ENCODE results near the gene YTHDF2.
A peak's percentile ranks its signal among the peaks of the same experiment; 100 is the strongest.
"Not testable (repeated sequence)": the region's sequence is repeated elsewhere in the genome, so short reads cannot be mapped to it uniquely, and the experiment has no call there.

Gene YTHDF2

DNA sequence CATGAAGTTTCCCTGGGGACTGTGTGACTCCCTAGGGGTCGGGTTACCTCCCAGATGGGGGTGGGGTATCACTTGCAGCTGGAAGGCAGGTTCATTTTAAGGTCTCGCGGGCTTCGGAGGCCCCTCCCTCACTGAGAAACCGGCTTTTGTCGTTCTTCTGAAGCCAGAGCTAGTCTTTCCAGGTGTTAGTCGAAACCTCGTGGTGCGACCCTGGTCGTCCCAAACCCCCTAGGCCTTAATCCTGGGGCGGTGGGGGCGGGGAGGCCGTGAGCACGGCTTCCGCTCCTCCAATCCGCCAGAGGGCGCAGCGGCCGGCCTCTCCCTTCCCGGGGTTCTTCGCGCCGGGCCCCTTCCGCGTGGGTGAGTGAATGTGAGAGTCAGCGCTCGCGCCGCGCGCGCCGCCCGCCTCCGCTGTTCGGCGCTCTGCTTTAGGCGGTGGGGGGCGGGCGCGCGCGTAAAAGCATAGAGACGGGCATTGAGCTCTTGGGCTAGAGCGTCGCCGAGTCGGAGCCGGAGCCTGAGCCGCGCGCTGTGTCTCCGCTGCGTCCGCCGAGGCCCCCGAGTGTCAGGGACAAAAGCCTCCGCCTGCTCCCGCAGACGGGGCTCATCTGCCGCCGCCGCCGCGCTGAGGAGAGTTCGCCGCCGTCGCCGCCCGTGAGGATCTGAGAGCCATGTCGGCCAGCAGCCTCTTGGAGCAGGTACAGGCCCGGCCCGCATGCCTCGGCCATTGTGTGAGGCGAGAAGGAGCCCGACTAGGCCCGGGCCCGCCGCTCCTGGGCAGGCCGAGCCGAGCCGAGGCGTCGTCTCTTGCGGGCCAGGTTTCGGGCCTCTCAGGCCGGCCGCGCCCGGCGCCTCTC, at the start of gene YTHDF2:
Gene YTHDF2, plus strand, starts transcription at position 491 of the 857 bp plus-strand sequence. Its CDS starts 181 bp downstream, at position 672.
- Histone ChIP-seq H3K4me1 (ENCODE audit: control insufficient read depth, insufficient read depth, low read length) (peaks cover 10% of the 10 kb centered on the region), H3K36me3 (ENCODE audit: control insufficient read depth, insufficient read depth, low read length) (peaks cover 9% of the 10 kb centered on the region), H3K27me3 (ENCODE audit: control insufficient read depth, insufficient read depth, low read length) (no peaks in the 10 kb centered on the region), H3K27ac (ENCODE audit: low read depth, low read length) (peak within 1 kb of the TSS; percentile 96), H3K9ac (ENCODE audit: low read length) (peak within 1 kb of the TSS; percentile 82), H3K4me3 (ENCODE audit: low read length) (peak within 1 kb of the TSS; percentile 95)

DNA sequence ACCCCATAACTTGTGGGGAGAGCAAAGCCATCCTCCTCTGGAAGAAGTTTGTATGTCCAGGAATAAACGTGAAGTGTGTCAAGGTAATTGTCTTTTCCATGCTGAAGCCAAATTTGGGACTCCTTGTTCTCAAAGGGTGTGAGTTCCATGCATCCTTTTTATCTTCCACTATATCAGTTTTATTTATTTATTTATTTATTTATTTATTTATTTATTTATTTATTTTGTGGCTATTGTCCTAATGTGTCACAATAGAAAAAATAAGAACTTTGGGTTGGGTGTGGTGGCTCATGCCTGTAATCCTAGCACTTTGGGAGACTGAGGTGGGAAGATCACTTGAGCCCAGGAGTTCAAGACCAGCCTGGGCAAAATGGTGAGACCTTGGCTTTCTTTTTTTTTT, 45.1 kb upstream of the YTHDF2 start:
- H3K9ac ChIP-seq (ENCODE audit: low read length); H3K27ac ChIP-seq (ENCODE audit: low read depth, low read length); H3K4me1 ChIP-seq (ENCODE audit: control insufficient read depth, insufficient read depth, low read length); H3K27me3 ChIP-seq (ENCODE audit: control insufficient read depth, insufficient read depth, low read length); H3K36me3 ChIP-seq (ENCODE audit: control insufficient read depth, insufficient read depth, low read length); H3K4me3 ChIP-seq (ENCODE audit: low read length): not testable (repeated sequence)

DNA sequence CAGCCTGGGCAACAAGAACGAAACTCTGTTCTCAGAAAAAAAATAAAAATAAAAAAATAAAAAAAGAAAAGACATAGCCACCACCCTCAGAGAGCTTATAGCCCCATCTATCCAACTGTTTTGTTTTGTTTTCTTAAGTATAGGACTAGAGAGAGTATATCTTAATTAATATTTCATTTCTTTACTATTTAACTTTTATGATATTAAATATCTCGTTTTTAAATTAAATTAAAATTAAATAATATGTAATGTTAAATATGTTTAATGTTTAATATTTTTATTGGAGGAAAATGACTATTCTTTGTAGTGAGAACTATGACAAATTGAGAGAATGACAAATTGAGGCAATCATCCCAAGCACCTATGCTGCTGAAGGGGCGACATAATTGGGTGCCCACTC, 33.1 kb upstream of the YTHDF2 start:
- Histone ChIP-seq H3K36me3 (ENCODE audit: control insufficient read depth, insufficient read depth, low read length) (peaks cover 12% of the 10 kb centered on the region), H3K4me3 (ENCODE audit: low read length) (no peak overlapping the region)

DNA sequence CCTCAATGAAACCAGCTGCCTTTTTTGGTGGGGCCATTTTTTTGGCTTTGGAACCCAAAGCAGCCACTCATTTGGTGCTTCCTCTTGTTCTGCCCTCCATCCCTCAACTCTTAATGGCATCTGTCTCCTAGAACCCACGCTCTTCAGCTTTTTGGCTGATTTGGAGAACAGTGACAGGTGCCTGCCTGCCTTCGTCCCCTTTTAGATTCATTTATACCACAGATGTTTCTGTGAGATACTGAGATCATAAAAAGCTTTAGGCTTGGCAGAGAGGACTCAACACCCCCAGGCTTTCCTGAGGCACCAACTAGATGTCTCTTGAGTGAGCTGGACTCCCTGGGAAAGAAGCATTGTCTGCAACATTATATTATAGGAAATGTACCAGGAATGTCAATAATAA, 20.4 kb upstream of the YTHDF2 start:
- Histone ChIP-seq H3K4me3 (ENCODE audit: low read length) (no peak overlapping the region), H3K9ac (ENCODE audit: low read length) (no peak overlapping the region), H3K27ac (ENCODE audit: low read depth, low read length) (no peak overlapping the region), H3K27me3 (ENCODE audit: control insufficient read depth, insufficient read depth, low read length) (no peaks in the 10 kb centered on the region), H3K4me1 (ENCODE audit: control insufficient read depth, insufficient read depth, low read length) (no peaks in the 10 kb centered on the region), H3K36me3 (ENCODE audit: control insufficient read depth, insufficient read depth, low read length) (peaks cover 11% of the 10 kb centered on the region)

More for the DNA sequence above, 33.1 kb upstream of the YTHDF2 start:
- no peak overlapping the region for H3K9ac ChIP-seq (ENCODE audit: low read length)
- no peak overlapping the region for H3K27ac ChIP-seq (ENCODE audit: low read depth, low read length)
- no peaks in the 10 kb centered on the region for H3K4me1 ChIP-seq (ENCODE audit: control insufficient read depth, insufficient read depth, low read length)
- H3K27me3 ChIP-seq (ENCODE audit: control insufficient read depth, insufficient read depth, low read length): no peaks in the 10 kb centered on the region

DNA sequence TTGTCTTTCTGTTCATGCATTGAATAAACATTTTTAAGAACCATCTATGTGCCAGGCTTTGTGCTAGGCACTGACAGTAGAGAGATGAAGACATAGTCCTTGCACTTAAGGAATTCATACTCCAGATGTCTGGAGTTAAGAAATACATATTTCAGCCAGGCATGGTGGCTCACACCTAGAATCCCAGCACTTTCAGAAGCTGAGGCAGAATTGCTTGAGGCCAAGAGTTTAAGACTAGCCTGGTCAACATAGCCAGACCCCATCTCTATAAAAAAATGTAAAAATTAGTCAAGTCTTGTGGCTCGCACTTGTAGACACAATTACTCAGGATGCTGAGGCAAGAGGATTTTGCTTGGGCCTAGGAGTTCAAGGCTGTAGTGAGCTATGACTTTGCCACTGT, 18.6 kb upstream of the YTHDF2 start:
- H3K27ac ChIP-seq (ENCODE audit: low read depth, low read length): no peak overlapping the region
- no peak overlapping the region for H3K9ac ChIP-seq (ENCODE audit: low read length)
- peaks cover 8% of the 10 kb centered on the region for H3K36me3 ChIP-seq (ENCODE audit: control insufficient read depth, insufficient read depth, low read length)
- H3K4me1 ChIP-seq (ENCODE audit: control insufficient read depth, insufficient read depth, low read length): no peaks in the 10 kb centered on the region
- H3K27me3 ChIP-seq (ENCODE audit: control insufficient read depth, insufficient read depth, low read length): no peaks in the 10 kb centered on the region
- H3K4me3 ChIP-seq (ENCODE audit: low read length): no peak overlapping the region

DNA sequence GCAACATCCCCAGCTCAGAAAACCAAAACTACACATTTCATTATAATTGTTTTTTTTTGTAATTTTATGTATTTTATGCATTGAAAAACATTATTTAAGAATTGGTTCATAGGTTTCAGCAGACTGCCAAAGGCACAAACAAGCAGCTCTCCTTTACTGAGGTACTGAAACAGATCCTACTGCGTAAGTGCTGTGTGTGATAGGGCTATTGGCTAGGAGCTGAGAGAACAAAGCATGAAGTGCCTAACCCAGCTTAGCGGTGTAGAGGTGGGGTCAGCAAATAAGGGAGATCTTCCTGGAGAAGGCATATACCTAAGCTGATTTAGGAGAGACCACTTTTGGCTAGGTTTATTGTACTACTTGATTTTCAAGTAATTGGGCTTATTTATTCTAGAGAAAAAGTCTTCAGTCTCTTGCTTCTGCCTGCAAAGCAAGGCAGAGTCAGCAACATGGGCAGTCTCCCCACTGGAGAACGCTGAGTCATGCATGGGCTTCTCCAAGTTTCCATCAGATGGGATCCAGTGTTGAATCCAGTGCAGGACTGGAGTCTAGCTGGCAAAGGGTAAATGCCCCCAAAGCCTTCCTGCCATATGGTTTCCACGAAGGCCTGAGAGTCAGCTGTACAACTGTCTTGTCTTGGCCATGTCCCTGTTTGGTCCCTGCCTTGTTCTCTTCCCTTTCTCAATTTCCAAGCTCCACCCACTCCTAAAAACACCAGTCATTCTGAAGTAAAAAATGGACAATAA, 18.0 kb upstream of the YTHDF2 start:
- H3K4me3 ChIP-seq (ENCODE audit: low read length): no peak overlapping the region
- H3K27me3 ChIP-seq (ENCODE audit: control insufficient read depth, insufficient read depth, low read length): no peaks in the 10 kb centered on the region
- no peak overlapping the region for H3K9ac ChIP-seq (ENCODE audit: low read length)
- no peak overlapping the region for H3K27ac ChIP-seq (ENCODE audit: low read depth, low read length)
- no peaks in the 10 kb centered on the region for H3K4me1 ChIP-seq (ENCODE audit: control insufficient read depth, insufficient read depth, low read length)
- H3K36me3 ChIP-seq (ENCODE audit: control insufficient read depth, insufficient read depth, low read length): peaks cover 8% of the 10 kb centered on the region

DNA sequence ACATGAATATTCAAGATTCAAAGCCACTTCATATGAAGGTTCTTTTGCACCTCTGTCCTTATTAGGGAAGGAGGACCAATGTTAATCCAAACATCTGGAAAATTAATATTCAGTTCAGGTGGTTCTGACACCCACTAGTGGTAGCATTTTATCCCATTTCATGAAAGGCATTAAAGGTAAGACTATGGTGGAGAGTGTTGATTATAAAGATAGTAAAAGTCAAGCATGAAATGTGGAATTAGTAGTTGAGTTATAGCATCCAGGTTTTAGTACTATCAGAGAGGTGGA, 17.5 kb upstream of the YTHDF2 start:
- no peak overlapping the region for H3K9ac ChIP-seq (ENCODE audit: low read length)
- no peaks in the 10 kb centered on the region for H3K4me1 ChIP-seq (ENCODE audit: control insufficient read depth, insufficient read depth, low read length)
- no peak overlapping the region for H3K4me3 ChIP-seq (ENCODE audit: low read length)
- H3K27me3 ChIP-seq (ENCODE audit: control insufficient read depth, insufficient read depth, low read length): no peaks in the 10 kb centered on the region
- no peak overlapping the region for H3K27ac ChIP-seq (ENCODE audit: low read depth, low read length)
- peaks cover 3% of the 10 kb centered on the region for H3K36me3 ChIP-seq (ENCODE audit: control insufficient read depth, insufficient read depth, low read length)

DNA sequence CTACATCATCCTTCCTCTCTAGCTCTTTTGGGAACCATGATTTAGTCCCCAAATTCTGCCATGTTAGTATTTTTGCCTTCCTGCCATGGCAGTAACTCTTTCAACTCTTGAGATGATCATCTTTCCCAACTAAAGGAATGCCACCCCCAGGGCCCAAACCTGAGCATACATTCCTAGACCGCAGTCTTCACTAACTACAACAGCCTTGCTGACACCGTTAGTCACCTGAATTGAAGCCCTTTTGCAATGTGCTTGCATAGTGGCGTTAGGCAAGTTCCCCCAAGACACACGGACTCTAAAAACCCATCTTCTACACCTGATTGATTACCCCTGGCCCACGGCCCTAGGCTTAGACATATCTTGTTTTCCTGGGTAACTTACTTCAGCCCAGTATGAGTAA, 16.4 kb upstream of the YTHDF2 start:
- no peak overlapping the region for H3K4me3 ChIP-seq (ENCODE audit: low read length)
- H3K9ac ChIP-seq (ENCODE audit: low read length): no peak overlapping the region
- no peak overlapping the region for H3K27ac ChIP-seq (ENCODE audit: low read depth, low read length)
- H3K4me1 ChIP-seq (ENCODE audit: control insufficient read depth, insufficient read depth, low read length): no peaks in the 10 kb centered on the region
- H3K27me3 ChIP-seq (ENCODE audit: control insufficient read depth, insufficient read depth, low read length): no peaks in the 10 kb centered on the region
- no peaks in the 10 kb centered on the region for H3K36me3 ChIP-seq (ENCODE audit: control insufficient read depth, insufficient read depth, low read length)

DNA sequence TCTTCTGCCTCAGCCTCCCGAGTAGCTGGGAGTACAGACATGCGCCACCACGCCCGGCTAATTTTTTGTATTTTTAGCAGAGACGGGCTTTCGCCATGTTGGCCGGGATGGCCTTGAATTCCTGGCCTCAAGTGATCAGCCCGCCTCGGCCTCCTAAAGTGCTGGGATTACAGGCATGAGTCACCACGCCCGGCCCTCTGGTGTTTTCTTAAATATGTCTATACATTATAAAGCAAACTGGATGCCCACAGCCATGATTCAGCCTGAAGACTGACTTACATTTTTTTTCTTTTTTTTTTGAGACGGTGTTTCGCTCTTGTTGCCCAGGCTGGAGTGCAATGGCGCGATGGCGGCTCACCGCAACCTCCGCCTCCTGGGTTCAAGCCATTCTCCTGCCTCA, 14.8 kb upstream of the YTHDF2 start:
- H3K4me1 ChIP-seq (ENCODE audit: control insufficient read depth, insufficient read depth, low read length); H3K27ac ChIP-seq (ENCODE audit: low read depth, low read length); H3K27me3 ChIP-seq (ENCODE audit: control insufficient read depth, insufficient read depth, low read length); H3K36me3 ChIP-seq (ENCODE audit: control insufficient read depth, insufficient read depth, low read length); H3K9ac ChIP-seq (ENCODE audit: low read length); H3K4me3 ChIP-seq (ENCODE audit: low read length): not testable (repeated sequence)

DNA sequence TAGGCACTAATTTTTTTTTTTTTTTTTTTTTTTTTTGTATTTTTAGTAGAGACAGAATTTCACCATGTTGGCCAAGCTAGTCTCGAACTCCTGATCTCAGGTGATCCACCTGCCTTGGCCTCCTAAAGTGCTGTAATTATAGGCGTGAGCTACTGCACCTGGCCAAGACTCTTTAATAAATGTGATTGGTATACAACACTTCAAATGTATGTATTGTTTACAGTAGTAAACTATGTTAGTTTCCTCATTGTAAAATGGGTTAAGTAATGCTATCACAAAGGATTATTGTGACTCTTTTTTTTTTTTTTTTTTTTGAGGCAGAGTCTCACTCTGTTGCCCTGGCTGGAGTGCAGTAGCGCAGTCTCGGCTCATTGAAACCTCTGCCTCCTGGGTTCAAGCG, 11.4 kb upstream of the YTHDF2 start:
- H3K27me3 ChIP-seq (ENCODE audit: control insufficient read depth, insufficient read depth, low read length); H3K27ac ChIP-seq (ENCODE audit: low read depth, low read length); H3K9ac ChIP-seq (ENCODE audit: low read length); H3K36me3 ChIP-seq (ENCODE audit: control insufficient read depth, insufficient read depth, low read length); H3K4me1 ChIP-seq (ENCODE audit: control insufficient read depth, insufficient read depth, low read length); H3K4me3 ChIP-seq (ENCODE audit: low read length): not testable (repeated sequence)

DNA sequence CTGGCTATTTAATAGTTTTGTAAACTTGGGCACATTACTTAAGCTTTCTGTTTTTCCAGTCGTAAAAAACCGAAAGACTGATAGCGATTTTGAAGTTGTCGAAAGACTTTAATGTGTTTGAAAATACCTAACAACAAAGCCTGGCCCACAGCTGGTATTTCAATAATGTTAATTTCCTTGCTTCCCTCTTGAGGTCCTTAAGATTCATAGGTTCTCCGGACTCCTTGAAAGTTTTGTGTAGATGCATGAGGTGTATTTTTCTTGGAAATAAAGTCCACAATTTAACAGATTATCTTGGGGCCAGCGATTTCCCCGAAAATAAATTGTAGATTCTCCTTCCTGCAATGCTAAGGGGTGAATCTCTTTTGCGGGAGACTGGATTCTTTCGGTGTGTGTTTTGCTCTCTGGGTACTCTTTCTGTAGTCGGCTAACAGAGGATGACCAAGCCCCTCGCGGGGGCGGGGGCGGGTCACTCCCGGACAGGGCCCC, 735 bp upstream of the YTHDF2 start:
- Histone ChIP-seq H3K27me3 (ENCODE audit: control insufficient read depth, insufficient read depth, low read length) (no peaks in the 10 kb centered on the region), H3K4me3 (ENCODE audit: low read length) (peak overlapping the region; percentile 76), H3K27ac (ENCODE audit: low read depth, low read length) (peak overlapping the region; percentile 96), H3K4me1 (ENCODE audit: control insufficient read depth, insufficient read depth, low read length) (peaks cover 10% of the 10 kb centered on the region), H3K9ac (ENCODE audit: low read length) (peak overlapping the region; percentile 67), H3K36me3 (ENCODE audit: control insufficient read depth, insufficient read depth, low read length) (peaks cover 9% of the 10 kb centered on the region)

DNA sequence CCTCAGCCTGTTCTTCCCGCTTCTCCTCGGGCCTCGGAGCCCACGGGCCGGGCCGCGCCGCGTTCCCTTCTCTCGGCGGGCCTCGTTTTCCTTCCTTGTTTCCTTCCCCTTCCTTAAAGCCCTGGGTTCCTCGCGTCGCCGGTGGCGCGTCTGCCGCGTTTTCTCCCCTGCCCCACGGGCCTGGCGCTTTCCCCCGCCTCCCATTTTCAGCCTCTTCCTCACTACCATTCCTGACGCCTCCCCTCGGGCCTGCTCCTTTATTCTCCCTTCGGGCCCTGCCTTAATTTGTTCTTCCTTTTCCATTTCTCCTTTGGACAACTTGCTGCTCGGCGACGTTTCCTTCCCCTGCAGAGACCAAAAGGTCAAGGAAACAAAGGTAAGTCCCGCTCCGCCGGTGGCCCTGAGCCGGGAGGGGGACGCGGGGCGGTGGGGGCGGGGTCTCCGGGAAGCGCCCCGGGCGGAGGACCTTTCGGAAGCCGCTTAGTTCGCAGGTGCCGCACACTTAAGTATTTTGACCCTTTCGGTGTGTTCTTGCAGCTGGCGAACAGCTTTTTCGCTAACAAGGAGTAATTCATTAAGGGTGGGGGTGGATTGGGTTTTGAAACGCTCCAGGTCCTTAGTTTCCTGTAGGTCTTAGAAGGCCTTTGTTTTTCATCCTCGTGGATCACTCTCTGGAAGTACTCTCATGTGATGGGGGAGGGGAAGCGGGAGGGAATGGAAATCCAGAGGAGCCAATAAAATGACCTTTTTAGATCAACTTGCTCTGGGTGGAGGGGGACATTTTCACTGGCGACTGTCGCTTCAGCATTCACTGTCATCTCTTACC, 780 bp downstream of the YTHDF2 start:
- H3K36me3 ChIP-seq (ENCODE audit: control insufficient read depth, insufficient read depth, low read length): peaks cover 13% of the 10 kb centered on the region
- peak overlapping the region; percentile 82 for H3K9ac ChIP-seq (ENCODE audit: low read length)

More for the DNA sequence above, 780 bp downstream of the YTHDF2 start:
- Histone ChIP-seq H3K4me1 (ENCODE audit: control insufficient read depth, insufficient read depth, low read length) (peaks cover 10% of the 10 kb centered on the region), H3K27ac (ENCODE audit: low read depth, low read length) (peak overlapping the region; percentile 95), H3K4me3 (ENCODE audit: low read length) (peak overlapping the region; percentile 95), H3K27me3 (ENCODE audit: control insufficient read depth, insufficient read depth, low read length) (no peaks in the 10 kb centered on the region)
